ENCODE data around the gene LVRN.

DNA sequence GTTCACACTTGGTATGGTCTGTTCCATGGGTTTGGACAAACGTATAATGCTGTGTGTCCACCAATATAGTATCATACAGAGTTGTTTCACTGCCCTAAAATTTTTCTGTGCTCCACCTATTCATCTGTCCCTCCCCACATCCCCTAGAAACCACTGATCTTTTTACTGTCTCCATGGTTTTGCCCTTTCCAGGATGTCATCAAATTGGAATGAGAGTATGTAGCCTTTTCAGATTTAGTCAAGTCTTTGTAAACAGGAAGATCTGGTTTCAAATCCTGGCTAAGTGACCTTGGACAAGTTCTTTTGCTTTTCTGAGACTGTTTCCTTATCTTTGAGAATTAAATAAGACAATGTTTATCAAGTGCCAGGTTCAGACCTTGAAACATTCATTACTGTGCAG, 13.2 kb upstream of the LVRN start:
- no peak for TF ChIP-seq MAZ (IDR thresholded peaks at IDR 0.05; ENCODE audit: borderline replicate concordance, low read depth, low read length)
- TF ChIP-seq BHLHE40 (IDR thresholded peaks at IDR 0.05; ENCODE audit: low read depth, low read length), result no peak
- TF ChIP-seq, protein P1, sequence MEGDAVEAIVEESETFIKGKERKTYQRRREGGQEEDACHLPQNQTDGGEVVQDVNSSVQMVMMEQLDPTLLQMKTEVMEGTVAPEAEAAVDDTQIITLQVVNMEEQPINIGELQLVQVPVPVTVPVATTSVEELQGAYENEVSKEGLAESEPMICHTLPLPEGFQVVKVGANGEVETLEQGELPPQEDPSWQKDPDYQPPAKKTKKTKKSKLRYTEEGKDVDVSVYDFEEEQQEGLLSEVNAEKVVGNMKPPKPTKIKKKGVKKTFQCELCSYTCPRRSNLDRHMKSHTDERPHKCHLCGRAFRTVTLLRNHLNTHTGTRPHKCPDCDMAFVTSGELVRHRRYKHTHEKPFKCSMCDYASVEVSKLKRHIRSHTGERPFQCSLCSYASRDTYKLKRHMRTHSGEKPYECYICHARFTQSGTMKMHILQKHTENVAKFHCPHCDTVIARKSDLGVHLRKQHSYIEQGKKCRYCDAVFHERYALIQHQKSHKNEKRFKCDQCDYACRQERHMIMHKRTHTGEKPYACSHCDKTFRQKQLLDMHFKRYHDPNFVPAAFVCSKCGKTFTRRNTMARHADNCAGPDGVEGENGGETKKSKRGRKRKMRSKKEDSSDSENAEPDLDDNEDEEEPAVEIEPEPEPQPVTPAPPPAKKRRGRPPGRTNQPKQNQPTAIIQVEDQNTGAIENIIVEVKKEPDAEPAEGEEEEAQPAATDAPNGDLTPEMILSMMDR (conservative IDR thresholded peaks at IDR 0.05; ENCODE audit: low read depth, low read length), result no peak
- no peak for TF ChIP-seq CHD1 (IDR thresholded peaks at IDR 0.05; ENCODE audit: low read depth, low read length)
- TF ChIP-seq MXI1 (IDR thresholded peaks at IDR 0.05; ENCODE audit: borderline replicate concordance, low read depth, low read length), result no peak
- no peak for TF ChIP-seq POLR2A (IDR thresholded peaks at IDR 0.05; ENCODE audit: low read depth, low read length)
- TF ChIP-seq RFX5 (IDR thresholded peaks at IDR 0.05; ENCODE audit: low read depth, low read length), result no peak
